Heart left ventricle (tissue), 13 donors: ENCODE results near the gene ARHGEF28.

ENCODE experiments used
- CTCF ChIP-seq, 12 donors: fragments of 200-600 bp; sonication (generic) in 4 of 12; IDR thresholded peaks; one replicate each; pipeline versions ENCODE4 v1.5.0 to v1.8.0; 2018 to 2022; ENCODE audit warnings: antibody characterized with exemption in 12 of 12, mild to moderate bottlenecking in 5 of 12
- POLR2A ChIP-seq, 2 donors: fragments of 450-650 bp; IDR thresholded peaks; one replicate each; pipeline ENCODE4 v1.6.1; 2017; ENCODE audit warnings: antibody characterized with exemption in 2 of 2, mild to moderate bottlenecking in 2 of 2, moderate library complexity in 2 of 2
- donor health status: ischemic (EF 13 %, LVEDD 7.1; RV severe dilation, severe dysfunction).
- donor health status: DM: no; HTN: yes; CAD: no.
- donor health status: DM: no; HTN: no; CAD: no.
- donor health status: ischemic (EF 25% LVEDD 6.9; RV normal size, moderate dysfunction).
- donor health status: ischemic (EF 25% LVEDD 5.7; RV mildly dilated, moderate dysfunction).
- donor health status: ischemic (EF 35%, LVEDD 5.7; RV mildly dilated, moderate dysfunction).
- donor health status: nonischemic (EF 11% LVEDD 7.7; RV severe dilation, severe dysfunction).
- donor health status: DM: yes; HTN: yes; CAD: no.
- donor health status: PGD.
- donor health status: ischemic (EF 29% LVEDD 5.4; RV normal size, mild dysfunction).
- donor health status: nonischemic (EF 23%, LVEDD 6.1; RV moderate dilation, normal function).

- TF ChIP-seq CTCF (IDR thresholded peaks at IDR 0.05): no peak
- no peak for TF ChIP-seq POLR2A (IDR thresholded peaks at IDR 0.05)
These were observed 209.7 kb downstream of the ARHGEF28 start for GRCh38 chr5:73835726-73836125.
